GM21619 (cell line): ENCODE data around the gene PACRG.

Source experiments
- ATAC-seq: cut with Tn5 transposase; IDR thresholded peaks from one replicate; pipeline ENCODE4 v1.9.1; 2021; ENCODE audit not compliant: unreplicated experiment

PACRG gene

DNA sequence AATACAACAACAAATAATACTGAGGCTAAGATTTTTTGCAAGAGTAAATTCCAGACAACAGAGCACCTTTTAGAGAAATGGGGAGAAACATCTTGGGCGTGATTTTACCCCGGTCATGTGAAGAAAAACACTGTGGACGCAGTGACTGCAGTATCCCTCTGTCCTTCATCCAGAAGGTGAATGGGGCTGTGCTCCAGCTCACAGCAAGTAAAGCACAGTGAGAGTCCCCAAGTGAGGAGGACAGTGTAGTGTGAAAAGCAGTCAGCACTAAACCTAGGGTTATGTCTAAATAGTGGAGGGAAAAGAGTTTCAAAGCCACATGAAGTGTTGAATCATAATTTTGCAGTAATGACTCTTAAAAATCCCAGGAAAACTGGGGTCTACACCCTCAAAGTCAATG, 338.4 kb downstream of the PACRG start:
- ATAC-seq = no peak

GRCh38 chr6:163077134-163077533, 349.4 kb downstream of the PACRG start:
- no peak for ATAC-seq

GRCh38 chr6:163078712-163079111, 350.9 kb downstream of the PACRG start:
- ATAC-seq = no peak

DNA sequence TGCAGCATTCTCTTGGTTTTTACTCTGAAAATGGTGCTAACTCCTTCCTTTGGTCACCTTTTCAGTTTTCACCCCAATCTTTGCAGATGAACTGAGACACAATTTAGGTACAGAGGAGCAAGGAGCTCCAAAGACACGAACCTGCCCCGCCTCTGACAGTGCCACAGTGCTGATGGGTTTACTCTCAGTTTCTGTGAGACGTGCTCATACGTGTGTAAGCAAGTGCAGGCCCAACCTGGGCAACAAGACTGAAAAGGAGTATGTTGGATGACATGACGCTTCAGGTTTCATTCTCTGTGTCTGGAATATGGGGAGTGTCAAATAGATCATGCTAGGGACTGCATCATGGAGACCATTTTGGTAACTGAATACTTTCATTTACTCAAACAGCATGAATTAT, 352.5 kb downstream of the PACRG start:
- no peak for ATAC-seq

DNA sequence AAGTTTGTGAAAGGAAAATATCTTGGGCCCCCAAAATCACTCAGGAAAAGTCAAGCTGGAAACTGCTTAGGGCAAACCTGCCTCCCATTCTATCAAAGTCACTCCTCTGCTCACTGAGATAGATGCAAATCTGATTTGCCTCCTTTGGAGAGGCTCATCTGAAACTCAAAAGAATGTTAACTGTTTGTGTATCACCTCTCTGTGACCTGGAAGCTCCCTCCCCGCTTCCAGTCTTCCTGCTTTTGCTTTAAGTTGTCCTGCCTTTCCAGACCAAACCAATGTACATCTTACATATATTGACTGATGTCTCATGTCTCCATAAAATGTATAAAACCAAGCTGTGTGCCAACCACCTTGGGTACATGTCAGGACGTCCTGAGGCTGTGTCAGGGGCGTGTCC, 355.4 kb downstream of the PACRG start:
- ATAC-seq = no peak

- no peak for ATAC-seq
These were observed 357.7 kb downstream of the PACRG start for GRCh38 chr6:163085426-163085825.

DNA sequence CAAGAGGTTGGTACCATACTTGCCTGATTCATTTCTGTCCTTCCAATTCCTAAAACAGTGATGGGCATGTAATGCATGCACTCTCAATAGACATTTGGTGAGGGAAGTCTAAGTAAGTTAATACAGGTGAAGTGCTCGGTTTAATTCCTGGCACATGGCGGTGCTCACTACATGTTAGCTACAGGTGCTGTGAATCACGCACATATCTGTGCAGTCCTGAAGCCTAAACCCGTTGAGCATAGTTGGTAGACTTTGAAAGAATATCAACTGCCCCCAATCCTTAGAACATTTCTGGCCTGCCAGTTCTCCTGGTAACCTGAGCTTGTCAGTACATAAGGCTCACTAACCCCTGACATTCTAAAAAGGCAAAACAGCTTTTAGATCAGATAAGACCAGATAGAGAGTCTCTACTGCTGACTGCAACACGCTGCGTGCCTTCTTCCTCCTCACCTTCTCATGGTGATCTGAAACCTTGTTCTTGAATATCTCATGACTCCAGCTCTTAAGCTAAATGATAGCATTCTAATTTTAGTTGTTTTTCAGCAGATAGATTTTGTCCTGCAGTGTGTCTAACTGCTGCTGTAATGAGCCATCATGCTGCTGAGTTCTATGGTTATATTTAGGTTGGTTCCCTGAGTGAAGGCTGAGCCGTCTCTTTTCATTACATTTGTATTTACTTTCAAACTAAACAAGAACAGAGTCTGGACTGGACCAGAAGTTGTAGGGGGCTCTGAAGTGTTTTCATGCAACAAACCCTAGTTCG, 358.3 kb downstream of the PACRG start:
- ATAC-seq = no peak

DNA sequence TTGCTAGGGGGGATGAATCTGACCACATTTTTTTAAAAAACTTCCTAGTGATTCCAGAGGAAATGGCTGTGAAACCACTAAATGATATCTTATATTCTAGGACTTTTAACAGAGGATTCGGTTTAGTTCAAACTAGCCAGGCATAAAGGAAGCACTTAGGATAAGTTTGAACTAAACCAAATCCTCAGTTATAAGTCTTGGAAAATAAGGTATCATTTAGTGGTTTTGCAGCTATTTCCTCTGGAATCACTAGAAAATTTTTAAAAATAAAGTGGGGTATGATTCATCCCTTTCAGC, 358.8 kb downstream of the PACRG start:
- ATAC-seq = no peak

DNA sequence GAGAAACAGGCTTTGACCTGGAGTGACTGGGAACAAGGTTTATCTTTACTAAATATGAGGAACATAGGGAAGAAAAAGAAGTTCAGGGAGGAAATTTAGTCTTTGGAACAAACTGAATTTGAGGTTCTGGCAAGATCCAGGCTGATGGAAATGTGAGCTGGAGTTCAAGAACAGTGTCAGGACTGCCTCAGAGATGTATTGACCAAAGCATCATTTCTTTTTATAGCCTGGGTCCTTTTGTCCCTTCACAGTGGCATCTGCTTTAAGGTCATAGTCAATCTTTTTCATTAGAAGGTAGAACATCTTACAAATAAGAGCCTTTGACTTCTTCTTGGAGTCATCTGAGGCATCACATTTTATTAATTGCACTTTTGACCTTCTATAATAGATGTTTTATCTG, 360.2 kb downstream of the PACRG start:
- ATAC-seq = no peak

DNA sequence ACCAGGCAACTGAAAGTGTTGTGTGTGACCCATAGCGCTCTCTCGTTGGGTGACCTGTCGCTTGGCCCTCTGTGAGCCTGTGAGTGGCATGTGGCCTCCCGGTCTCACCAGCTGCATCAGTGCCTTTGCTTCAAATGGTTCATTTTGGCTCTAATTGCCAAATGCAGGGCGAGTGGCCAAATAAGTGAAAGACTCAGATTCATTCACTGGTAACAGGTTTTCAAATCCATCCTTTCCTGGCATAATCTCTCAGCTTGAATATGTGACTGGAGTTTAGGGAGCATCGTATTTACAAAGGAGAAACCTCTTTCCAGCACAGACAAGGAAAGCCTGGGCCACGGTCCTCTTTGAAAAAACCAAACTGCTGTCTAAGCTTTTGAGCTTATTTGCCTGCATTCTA, 365.1 kb downstream of the PACRG start:
- ATAC-seq = no peak

DNA sequence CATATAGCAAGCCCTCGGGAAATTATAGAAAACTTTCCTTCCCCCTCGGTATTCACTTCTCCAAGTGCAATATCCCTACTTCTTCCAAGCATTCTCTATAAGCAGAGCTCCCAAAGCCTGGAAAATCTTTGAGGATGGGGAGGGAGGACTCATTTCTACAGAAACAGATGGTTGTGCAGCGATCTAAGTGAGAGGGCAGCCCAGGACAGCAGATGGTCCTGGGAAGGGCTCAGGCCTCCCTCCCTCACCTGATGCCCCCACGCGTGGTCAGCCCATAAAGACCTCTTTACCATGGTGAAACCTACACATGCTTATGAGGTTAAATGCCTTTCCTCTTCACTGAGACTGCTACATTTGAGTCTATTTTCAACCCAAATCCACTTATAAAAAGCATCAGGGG, 367.1 kb downstream of the PACRG start:
- ATAC-seq = no peak

- no peak for ATAC-seq
These were observed 367.6 kb downstream of the PACRG start for GRCh38 chr6:163095401-163095800.

DNA sequence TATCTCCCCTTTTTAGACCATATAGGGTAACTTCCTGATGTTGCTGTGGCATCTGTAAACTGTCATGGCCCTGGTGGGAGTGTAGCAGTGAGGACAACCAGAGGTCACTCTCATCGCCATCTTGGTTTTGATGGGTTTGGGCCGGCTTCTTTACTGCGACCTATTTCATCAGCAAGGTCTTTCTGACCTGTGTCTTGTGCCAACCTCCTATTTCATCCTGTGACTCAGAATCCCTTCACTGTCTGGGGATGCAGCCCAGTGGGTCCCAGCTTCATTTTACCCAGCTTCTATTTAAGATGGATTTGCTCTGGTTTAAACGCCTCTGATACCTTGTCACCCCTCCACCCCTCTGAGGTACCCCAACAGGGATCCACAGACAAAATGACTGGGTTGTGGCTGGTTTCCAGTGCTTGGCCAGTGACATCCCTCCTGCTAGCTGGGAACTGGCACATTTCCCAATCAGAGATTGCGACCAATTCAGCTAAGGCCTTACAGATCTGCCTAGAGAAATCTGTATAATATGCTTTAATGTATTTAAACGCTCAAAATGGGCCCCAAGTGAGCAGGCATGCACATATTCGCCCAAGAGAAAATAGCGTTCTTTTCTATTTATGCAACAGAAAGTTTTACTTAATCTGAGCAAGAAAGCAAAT, 371.2 kb downstream of the PACRG start:
- ATAC-seq = no peak

DNA sequence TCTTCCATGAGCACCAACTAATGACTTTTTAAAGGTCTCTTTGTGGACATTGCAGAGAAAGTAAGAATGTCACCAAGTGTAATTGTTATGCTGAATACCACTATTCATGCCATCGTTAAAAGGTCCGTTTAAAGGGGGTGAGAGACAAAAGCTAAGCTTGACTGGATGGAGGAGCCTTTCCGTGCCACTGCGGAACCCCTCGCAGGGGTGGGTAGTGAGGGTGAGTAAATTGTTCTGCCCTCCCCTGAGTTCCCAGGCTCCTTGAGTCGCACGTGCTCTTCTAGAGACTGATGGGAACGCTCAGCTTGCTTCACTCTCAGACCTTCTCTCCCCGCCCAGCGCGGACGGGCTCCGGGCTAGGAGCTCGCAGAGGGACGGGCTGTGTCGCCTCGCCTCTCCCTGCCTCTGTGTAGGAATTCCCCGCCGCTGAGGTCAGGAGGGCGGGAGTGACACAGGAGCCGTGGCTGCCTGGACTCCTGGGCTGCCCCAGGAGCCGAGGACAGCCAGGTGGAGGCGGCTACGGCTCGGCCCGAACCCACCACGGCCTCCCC, 371.9 kb downstream of the PACRG start:
- no peak for ATAC-seq

DNA sequence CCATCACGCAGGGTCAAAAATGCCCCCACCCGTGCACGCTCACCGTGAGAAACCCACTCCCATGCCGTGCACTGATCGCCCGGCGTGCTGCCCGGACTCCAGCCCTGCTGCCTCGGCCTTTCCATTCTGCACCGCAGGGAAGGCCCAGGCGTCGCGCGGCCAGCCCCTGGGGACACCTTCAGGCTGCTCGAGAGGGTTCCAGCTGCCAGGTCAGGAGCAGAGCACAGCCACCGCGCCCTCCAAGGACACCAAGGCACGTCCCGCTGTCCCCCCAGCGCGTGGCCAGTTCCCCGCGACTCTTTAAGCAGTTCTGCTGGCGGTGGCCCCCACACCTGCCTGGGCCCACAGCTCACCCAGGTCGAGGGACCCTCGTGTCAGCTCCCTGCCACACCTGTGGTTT, 372.5 kb downstream of the PACRG start:
- no peak for ATAC-seq

GRCh38 chr6:163113358-163113962, 385.7 kb downstream of the PACRG start:
- ATAC-seq = no peak

DNA sequence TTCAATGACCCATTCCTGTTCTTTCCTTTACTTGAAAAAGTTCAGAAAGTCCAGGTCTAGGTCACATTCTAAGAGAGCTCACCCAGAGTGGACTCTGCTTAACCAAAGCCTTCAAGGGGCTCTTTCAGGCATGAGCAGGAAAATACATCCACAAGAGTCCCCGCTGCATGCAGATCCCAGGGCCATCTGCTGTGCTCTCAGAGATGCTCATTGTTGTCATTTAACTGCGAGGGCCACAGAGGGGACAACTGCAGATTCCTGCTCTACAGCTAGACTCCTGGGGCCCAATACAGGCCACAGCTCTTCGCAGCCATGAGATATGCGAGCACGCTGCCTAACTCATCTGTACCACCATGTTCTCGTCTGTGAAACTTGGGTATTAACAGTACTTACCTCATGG, 391.2 kb downstream of the PACRG start:
- no peak for ATAC-seq

- no peak for ATAC-seq
These were observed 392.4 kb downstream of the PACRG start for GRCh38 chr6:163120223-163120622.

GRCh38 chr6:163121270-163121669, 393.5 kb downstream of the PACRG start:
- ATAC-seq = no peak

GRCh38 chr6:163122365-163122764, 394.6 kb downstream of the PACRG start:
- ATAC-seq = no peak

DNA sequence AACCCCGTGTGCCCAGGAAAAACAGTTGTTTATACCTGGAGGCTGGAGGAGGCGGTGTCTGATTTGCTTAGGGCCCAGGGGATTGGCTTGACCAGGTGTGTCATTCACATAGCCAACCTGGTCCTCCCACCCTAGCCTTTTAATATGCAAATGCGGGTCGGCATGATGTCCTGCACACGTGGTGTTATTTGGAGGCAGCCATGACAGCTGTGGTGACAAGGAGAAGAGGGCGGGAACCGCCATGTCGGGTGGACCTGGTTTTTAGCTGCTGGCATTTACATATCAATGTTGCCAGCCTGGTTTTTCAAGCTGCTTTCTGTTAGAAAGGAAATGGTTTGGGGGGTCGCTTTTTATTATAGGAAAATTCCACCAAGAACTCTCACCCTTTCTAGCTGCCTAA, 395.3 kb downstream of the PACRG start:
- no peak for ATAC-seq

DNA sequence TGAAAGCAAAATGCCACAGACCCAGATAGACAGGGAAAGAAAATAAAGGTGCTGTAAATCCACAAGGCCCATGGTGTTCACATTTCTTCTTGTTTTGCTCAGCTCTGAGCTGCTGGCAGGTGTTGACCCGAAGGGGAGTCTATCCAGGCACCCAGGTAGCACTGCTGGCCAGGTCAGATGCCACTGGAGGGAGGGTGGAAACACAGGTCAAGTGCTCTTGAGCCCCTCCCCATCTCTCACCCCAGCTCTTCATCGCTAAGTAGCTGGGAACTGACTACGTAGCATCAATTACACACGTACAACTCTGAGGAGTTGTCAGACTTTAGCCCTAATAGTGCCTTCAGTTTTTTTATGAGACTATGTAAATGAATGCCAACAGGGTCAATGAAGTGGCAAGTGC, 399.0 kb downstream of the PACRG start:
- no peak for ATAC-seq
